ENCODE results near the gene CCDC70. TPM values are rescaled to one million over a fixed set of nuclear protein-coding genes. Genes with fewer than 3 reads are reported as not detected.

The CCDC70 gene
- total RNA-seq, 4 donors from 2014 or later, result not detected

DNA sequence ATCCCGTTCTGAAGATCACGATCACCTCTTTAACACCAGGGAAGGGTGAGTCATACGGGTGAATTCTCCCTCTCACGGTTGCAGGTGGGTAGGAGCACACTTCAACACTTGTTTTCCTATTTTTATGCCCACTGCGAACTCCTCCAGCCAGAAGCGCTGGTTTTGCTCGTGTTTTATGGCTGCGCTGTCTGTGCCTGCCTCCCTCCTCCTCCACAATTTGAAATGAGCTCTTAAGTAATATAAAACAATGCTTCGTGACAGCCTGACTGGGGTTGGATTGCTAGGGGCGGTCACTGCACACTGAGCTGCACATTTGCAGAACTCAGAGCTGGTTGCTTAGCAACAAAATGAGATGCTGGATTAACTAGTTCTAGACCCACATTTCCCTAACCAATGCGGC, 12.9 kb downstream of the CCDC70 start:
- TF ChIP-seq CTCF (IDR thresholded peaks at IDR 0.05), result no peak
- no peak for TF ChIP-seq POLR2A (IDR thresholded peaks at IDR 0.05)

GRCh38 chr13:51879133-51879532, 17.4 kb downstream of the CCDC70 start:
- Histone ChIP-seq H3K27ac (no peak overlapping the region), H3K27me3 (no peaks in the 10 kb centered on the region), H3K4me3 (no peak overlapping the region), H3K9me3 (peaks cover 0 to 9% (median 0%) of the 10 kb centered on the region in 4 donors), H3K4me1 (no peaks in the 10 kb centered on the region), H3K36me3 (no peaks in the 10 kb centered on the region)
- DNase-seq, result no peak
- TF ChIP-seq CTCF (IDR thresholded peaks at IDR 0.05), result no peak
- no peak for TF ChIP-seq POLR2A (IDR thresholded peaks at IDR 0.05)

More for the DNA sequence above, 12.9 kb downstream of the CCDC70 start:
- Histone ChIP-seq H3K27me3 (no peaks in the 10 kb centered on the region), H3K27ac (no peak overlapping the region), H3K4me3 (no peak overlapping the region), H3K9me3 (no peaks in the 10 kb centered on the region), H3K4me1 (no peaks in the 10 kb centered on the region), H3K36me3 (no peaks in the 10 kb centered on the region)
- DNase-seq, result no peak

DNA sequence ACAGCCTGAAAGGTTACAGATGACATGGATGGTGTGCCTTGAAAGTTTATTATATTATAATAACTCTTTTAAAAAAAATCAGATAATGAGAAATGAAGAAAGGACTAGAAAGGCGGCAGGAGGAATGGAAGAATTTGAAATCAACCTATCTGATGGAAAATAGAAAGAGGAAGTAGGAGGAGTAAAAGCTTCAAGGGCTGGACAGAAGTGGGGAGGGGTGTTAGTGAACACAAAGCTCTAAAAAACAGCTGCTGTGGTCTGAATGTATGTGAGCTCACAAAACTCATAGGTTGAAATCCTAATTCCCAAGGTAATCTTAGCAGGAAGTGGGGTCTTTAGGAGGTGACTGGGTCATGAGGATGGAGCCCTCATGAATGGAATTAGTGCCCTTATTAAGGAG, 19.5 kb downstream of the CCDC70 start:
- TF ChIP-seq POLR2A (IDR thresholded peaks at IDR 0.05) (no peak), CTCF (IDR thresholded peaks at IDR 0.05) (no peak)
- Histone ChIP-seq H3K27ac (no peak overlapping the region), H3K27me3 (no peaks in the 10 kb centered on the region)

GRCh38 chr13:51882570-51883225, 20.9 kb downstream of the CCDC70 start:
- no peak for DNase-seq
- no peak for TF ChIP-seq CTCF (IDR thresholded peaks at IDR 0.05)
- TF ChIP-seq POLR2A (IDR thresholded peaks at IDR 0.05), result no peak

More for the DNA sequence above, 19.5 kb downstream of the CCDC70 start:
- Histone ChIP-seq H3K4me3 (no peak overlapping the region), H3K9me3 (peaks cover 0 to 9% (median 0%) of the 10 kb centered on the region in 4 donors), H3K36me3 (no peaks in the 10 kb centered on the region), H3K4me1 (no peaks in the 10 kb centered on the region)
- DNase-seq, result no peak

DNA sequence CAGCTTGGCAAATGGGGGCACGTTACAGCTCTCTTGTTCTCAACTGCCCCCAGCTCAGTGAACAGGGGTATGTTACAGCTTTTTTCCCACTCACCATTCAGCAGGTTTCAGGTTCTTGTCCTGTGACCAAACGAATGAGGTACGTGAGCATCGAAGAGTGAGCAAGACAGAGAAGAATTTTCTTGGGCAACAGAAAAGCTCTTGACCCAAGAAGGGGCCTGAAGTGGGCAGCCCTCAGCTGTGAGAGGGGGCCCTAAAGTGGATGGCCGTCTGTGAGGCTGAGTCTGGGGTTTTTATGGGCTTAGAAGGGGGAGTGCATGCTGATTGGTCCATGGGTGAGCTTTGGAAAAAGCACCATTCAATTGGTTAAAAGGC, 21.4 kb downstream of the CCDC70 start:
- Histone ChIP-seq H3K4me1 (no peaks in the 10 kb centered on the region), H3K9me3 (peaks cover 0 to 9% (median 0%) of the 10 kb centered on the region in 4 donors), H3K27ac (no peak overlapping the region), H3K27me3 (no peaks in the 10 kb centered on the region), H3K36me3 (no peaks in the 10 kb centered on the region), H3K4me3 (no peak overlapping the region)
- DNase-seq, result no peak
- TF ChIP-seq POLR2A (IDR thresholded peaks at IDR 0.05), result no peak
- TF ChIP-seq CTCF (IDR thresholded peaks at IDR 0.05), result no peak

More at GRCh38 chr13:51882570-51883225, 20.9 kb downstream of the CCDC70 start:
- no peak overlapping the region for H3K4me3 ChIP-seq
- H3K36me3 ChIP-seq, result no peaks in the 10 kb centered on the region
- H3K27ac ChIP-seq, result no peak overlapping the region
- H3K27me3 ChIP-seq, result no peaks in the 10 kb centered on the region
- H3K4me1 ChIP-seq, result no peaks in the 10 kb centered on the region
- H3K9me3 ChIP-seq, result peaks cover 0 to 9% (median 0%) of the 10 kb centered on the region in 4 donors
